ENCODE results near the gene STK25.

DNA sequence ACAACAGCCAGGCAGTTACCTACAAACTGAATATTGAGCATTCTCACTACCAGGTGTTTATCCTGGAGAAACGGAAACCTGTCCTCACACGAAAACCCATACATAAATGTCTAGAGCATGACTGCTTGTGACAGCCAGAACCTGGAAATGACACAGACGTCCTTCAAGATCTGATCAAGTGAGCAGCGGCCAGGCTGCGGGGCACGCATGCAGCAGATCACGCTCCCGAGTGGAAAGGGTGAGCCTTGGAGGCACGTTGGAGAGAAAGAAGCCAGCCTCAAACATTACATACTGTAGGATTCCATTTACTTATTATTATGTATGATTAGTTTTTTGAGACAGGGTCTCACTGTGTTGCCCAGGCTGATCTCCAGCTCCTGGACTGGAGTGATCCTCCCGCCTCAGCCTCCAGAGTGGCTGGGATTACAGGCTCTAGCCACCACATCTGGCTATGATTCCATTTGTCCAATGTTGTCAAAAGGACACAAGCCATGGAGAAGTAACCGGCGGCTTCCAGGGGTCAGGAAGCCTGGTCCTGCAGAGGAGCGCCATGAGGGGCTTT is 22.9 kb upstream of the STK25 start:
- TF ChIP-seq, protein P1, sequence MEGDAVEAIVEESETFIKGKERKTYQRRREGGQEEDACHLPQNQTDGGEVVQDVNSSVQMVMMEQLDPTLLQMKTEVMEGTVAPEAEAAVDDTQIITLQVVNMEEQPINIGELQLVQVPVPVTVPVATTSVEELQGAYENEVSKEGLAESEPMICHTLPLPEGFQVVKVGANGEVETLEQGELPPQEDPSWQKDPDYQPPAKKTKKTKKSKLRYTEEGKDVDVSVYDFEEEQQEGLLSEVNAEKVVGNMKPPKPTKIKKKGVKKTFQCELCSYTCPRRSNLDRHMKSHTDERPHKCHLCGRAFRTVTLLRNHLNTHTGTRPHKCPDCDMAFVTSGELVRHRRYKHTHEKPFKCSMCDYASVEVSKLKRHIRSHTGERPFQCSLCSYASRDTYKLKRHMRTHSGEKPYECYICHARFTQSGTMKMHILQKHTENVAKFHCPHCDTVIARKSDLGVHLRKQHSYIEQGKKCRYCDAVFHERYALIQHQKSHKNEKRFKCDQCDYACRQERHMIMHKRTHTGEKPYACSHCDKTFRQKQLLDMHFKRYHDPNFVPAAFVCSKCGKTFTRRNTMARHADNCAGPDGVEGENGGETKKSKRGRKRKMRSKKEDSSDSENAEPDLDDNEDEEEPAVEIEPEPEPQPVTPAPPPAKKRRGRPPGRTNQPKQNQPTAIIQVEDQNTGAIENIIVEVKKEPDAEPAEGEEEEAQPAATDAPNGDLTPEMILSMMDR (conservative IDR thresholded peaks at IDR 0.05; ENCODE audit: low read length), result no peak
- no peak for TF ChIP-seq EZH2phosphoT487 (IDR thresholded peaks at IDR 0.05; ENCODE audit: borderline replicate concordance, low read depth, low read length)
